NCI-H1105 (cell line): ENCODE measurements around the gene TTC9C.
"Not testable (repeated sequence)": the region's sequence is repeated elsewhere in the genome, so short reads cannot be mapped to it uniquely, and the experiment has no call there.

ENCODE experiments used
- DNase-seq: peaks from one replicate; lab custom pipeline; 2025; lab: John Stamatoyannopoulos, UW

The TTC9C gene

GRCh38 chr11:62709247-62710000 is 18.9 kb upstream of the TTC9C start:
- peak; percentile 99 for DNase-seq

DNA sequence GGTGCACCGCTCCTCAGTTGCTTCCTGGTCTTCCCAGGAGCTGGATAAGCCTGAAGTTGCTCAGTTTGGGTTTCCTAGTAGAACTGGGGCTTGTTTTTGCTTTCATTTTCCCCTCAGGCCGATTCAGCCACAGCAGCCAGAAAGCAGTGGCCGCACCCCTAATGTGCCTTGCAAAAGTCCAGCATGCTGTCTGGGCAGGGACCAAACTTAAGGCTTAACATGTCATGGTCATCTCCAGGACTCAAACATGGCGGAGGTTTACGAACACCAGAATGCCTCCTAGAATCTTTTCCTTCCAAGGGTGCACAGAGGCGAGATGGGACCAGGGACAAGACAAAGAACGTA is 18.3 kb upstream of the TTC9C start:
- peak; percentile 59 for DNase-seq

DNA sequence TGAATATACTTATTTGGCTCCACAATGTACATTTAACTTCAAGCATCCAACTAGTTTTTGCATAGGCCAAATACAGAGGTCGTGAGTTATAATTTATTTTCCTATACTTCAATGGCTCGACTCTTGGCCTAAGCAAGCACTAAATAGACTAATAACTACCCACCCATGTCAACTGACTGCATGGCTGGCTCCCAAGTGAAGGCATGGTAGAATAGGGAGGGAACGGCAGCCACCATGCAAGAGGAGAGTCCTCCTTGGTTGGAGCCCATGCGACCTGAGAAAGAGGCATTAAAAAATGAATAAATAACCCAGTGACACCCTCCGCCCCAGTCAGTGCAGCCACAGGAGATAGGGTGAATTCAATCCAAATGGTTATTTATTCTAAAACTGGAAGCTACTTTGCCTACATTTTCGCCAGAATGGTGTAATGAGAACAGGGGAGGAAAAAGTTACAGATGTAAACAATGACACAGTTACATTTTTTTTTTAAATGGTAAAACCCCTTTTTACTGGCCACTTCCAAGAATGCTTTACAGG is 15.9 kb upstream of the TTC9C start:
- DNase-seq = no peak

GRCh38 chr11:62712861-62713260 is 15.4 kb upstream of the TTC9C start:
- no peak for DNase-seq

DNA sequence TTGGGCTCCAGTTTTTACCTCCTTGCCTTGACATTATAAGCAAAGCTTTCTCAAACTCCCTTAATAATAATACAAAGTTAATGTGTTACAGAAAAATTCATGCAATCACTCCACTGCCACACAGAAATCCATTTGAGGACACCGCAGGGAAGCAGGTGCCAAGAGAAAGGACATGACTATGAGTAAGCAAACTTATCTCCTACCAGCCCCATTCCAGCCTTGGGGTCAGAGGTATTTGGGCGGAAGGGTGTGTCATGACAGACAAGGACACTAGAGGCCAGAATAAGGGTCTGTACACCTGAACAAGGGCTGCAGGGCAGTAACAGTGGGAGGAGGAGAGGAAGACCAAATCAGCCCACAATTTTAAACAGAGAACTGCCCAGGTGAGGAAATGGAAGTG is 14.9 kb upstream of the TTC9C start:
- DNase-seq = no peak

DNA sequence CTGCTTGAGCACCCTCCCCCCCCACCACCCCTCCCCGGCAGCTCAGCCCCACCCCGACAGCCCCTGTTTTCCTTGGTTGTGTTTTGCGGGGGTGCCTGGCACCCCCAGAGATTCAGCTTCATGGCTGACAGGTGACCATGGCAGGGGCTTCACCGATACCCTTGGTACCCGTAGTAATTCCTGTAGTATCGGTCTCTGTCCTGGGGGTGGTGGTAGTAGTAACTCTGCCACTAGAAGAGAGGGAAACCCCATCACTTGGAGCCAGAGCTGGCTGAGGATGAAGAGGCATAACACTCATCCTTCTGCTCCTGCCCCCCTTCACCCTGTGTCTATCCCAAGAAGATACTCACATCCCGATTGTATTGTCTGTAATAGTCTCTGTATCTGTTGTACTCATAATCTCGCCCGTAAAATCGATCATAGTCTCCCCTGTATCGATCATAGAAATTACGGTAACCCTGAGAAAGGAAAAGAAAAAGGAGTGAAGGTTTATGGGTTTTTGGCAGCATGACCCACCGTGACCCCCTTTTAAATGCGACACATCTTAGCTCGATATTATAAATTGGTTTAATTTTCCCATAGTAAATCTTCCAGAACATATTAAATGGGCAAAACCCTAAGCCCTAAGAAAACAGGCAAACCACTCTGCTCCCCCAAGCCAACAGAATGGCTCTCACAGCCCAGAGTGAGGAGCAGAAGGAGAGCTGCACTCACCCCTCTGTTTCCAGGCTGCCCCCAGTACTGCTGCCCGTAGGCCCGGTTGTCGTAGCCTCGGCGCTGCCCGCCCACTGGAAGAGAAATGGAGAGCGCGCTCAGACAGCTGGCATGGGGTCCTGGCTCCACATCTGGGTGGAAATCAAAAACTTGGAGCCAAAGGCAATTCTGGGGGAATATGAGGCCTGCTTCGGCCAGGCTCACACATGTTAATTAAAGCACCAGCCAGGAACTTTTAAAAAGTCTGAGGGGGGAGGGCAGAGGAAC is 12.8 kb upstream of the TTC9C start:
- DNase-seq = no peak

DNA sequence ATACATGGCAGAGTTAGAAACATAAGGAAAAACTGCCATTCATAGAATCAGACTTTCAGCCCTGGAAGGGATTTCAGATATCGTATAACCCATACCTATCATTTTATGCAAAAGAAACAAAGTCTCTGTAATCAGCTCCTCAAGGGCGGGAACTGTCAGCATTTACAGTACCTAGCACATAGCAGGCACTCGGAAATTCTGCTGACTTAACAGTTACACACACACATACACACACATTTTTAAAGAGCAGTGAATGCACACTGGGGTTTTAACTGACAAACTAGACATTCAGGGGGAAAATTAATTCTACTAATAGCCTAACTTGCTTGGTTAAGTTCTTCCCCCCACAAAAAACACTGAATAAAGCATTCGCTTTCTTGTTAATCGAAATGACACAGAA is 12.1 kb upstream of the TTC9C start:
- no peak for DNase-seq

- DNase-seq = no peak
These were observed 11.5 kb upstream of the TTC9C start for GRCh38 chr11:62716816-62717215.

DNA sequence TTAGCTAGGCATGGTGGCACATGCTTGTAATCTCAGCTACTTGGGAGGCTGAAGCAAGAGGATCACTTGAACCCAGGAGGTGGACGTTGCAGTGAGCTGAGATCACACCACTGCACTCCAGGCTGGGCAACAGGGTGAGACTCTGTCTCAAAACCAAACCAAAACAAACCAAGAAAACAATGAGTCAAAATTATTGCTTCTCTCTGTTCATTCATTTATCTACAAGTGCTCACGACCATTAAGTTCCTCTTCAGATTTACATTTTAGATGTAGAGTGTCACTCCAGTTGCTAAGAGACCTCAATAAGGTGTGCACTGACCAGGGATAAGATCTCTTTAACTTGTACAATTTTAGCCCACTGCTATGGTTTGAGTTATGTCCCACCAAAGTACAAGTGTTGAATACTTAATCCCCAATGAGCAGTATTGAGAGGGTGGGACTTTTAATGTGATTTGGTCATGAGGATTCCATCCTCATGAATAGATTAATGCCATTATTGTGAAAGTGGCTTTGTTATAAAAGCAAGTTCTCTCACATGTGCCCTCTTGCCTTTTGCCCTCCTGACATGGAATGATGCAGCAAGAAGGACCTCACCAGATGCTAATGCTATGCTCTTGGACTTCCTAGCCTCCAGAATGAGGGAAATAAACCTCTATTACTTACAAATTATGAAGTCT is 8.8 kb upstream of the TTC9C start:
- no peak for DNase-seq

- DNase-seq = no peak
These were observed 6.3 kb upstream of the TTC9C start for GRCh38 chr11:62721994-62722393.

DNA sequence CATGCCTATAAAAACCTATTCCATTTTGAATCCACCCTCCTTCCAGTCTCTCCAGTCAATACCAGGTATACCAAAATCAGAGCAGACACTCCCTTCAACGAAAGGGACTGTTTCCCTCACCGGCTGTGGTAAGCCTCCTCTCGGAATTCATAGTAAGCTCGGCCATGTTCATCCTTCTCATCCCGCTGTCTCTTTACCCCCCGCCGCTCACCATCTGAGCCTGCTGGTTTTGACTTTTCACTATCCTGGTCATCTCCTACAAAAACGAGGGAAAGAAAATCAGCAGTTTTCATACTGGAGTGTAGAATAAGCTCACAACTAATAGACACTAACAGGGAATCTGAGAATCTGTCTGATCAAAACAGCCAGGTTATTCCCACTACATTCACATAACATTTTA is 4.1 kb upstream of the TTC9C start:
- no peak for DNase-seq

GRCh38 chr11:62725646-62726045 is 2.6 kb upstream of the TTC9C start:
- no peak for DNase-seq

GRCh38 chr11:62726156-62726914 is 2.0 kb upstream of the TTC9C start:
- no peak for DNase-seq

- no peak for DNase-seq
These were observed 1.4 kb upstream of the TTC9C start for GRCh38 chr11:62726915-62727164.

DNA sequence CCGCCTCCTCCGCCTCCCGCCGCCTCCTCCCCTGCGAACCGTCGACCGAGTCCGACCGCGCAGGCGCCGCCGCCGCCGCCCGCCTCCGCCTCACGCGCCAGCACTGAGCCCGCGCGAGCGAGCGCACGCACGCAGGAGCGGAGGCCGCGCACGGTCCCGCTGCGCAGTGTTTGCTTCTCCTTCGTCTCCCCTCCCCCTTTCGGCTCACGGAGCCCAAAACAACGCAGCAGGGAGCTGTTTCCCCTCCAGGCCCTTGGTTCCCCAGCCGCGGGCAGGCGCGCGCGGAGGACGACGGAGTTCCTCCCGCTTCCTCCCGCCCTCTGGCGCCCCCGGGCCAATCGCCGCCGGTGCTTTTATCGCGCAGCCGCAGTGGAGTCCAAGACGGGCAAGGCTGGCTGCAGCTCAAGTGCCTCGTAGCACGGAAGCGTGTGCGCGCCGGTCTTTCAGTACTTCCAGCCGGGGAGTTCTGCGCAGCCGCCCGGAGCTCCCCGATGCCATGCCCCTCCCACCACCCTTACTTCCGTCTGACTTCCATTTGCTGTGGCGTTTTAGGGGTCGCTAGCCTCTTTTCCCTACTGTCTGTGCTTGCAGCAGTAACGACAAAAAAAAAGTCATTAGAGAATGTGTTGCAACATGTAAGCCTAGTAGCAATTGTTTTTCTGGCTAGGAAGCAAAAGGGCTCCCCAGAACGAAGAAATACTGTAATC is 968 bp upstream of the TTC9C start, which contains the start of gene HNRNPUL2:
TSS of gene HNRNPUL2 (minus strand) at position 293 of the 707 bp plus-strand sequence. CDS start 301 bp downstream, outside the sequence.
- peak; percentile 99 for DNase-seq

- DNase-seq = peak; percentile 99
These were observed 465 bp upstream of the TTC9C start for GRCh38 chr11:62727872-62728170.

GRCh38 chr11:62730076-62730475 is 1.8 kb downstream of the TTC9C start:
- DNase-seq = not testable (repeated sequence)

DNA sequence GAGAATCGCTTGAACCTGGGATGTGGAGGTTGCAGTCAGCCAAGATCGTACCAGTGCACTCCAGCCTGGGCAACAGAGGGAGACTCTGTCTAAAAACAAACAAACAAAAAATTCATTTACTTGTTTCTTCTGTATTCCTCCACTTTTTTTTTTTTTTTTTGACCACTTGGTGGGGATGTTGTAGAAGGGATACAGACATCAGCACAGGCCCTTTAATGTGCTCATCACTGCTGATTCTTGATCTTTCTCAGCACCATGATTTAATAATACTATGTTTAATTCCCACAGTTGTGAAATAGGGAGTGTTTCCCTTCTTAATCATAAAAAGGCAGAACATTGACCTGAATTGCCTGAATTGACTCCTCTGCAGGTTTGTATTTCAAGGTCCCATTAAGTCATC is 4.5 kb downstream of the TTC9C start:
- no peak for DNase-seq

DNA sequence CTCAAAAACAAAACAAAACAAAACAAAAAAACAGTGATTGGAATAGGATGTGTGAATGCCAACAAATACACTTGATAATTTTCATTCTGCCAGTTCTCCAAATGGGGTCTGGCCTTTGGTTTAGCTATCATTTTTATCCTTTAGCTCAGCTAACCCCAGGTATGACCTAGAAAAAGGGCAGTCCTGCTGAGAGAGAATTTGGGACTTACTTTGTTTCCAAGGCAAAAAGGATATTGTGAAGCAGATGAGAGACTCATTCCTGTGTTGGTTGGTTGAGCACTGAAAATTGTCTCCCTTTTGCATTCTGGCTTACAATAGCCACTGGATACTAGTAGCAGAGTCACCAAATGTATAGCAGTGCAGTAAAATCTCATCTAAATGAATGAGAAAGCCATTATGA is 8.9 kb downstream of the TTC9C start:
- DNase-seq = no peak

DNA sequence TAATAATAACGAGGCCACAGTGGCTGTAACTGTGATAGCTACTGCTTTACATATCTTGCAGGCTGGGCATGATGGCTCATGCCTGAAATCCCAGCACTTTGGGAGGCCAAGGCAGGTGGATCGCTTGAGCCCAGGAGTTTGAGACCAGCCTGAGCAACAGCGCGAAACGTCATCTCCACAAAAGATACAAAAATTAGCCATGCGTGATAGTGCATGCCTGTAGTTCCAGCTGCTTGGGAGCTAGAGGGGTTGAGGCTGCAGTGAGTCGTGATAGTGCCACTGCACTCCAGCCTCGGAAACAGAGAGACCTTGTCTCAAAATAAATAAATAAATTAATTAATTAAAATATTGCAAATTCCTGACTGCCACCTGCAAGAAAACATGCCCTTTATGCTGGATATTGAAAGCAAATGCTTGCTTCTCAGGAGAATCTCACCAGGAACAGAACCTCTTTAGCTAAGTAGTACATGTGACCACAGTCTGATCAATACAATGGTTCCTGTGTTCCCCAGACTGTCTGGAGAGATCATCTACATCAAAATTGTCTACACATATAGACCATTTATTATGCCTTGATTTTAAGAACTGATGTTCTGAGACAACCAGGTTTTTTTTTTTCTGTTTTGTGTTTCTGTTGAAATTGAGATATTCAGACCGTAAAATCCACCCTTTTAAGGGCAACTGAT is 19.3 kb downstream of the TTC9C start:
- DNase-seq = no peak

- not testable (repeated sequence) for DNase-seq
These were observed 21.6 kb downstream of the TTC9C start for GRCh38 chr11:62749931-62750330.
